Measurements from ENCODE around the gene EFCAB6.

DNA sequence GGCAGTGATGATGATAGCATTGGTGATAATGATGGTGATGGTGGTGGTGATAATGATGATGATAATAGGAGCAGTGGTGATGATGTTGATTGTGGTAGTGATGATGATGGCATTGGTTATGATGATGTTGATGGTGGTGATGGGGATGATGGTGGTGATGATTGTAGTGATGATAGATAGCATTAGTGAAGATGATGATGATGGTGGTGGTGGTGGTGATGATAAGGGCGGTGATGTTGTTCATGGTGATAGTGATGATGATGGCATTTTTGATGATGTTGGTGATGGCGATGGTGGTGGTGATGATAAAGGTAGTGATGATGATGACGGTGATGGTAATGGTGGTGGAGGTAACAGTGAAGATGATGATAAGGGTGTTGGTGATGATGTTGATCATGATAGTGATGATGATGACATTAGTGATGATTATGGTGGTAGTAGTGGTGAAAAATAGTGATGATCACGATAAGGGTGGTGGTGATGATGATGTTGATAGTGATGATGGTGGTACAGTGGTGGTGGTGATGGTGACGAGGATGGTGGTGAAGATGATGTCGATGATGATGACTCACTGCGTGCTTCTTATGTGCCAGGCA, 307.3 kb downstream of the EFCAB6 start:
- TF ChIP-seq, protein P1, sequence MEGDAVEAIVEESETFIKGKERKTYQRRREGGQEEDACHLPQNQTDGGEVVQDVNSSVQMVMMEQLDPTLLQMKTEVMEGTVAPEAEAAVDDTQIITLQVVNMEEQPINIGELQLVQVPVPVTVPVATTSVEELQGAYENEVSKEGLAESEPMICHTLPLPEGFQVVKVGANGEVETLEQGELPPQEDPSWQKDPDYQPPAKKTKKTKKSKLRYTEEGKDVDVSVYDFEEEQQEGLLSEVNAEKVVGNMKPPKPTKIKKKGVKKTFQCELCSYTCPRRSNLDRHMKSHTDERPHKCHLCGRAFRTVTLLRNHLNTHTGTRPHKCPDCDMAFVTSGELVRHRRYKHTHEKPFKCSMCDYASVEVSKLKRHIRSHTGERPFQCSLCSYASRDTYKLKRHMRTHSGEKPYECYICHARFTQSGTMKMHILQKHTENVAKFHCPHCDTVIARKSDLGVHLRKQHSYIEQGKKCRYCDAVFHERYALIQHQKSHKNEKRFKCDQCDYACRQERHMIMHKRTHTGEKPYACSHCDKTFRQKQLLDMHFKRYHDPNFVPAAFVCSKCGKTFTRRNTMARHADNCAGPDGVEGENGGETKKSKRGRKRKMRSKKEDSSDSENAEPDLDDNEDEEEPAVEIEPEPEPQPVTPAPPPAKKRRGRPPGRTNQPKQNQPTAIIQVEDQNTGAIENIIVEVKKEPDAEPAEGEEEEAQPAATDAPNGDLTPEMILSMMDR (IDR thresholded peaks at IDR 0.05) = no peak
- TF ChIP-seq POLR2A (IDR thresholded peaks at IDR 0.05) = no peak

All from transverse colon (tissue), 3 donors.